Stimulated activated CD8-positive, alpha-beta memory T cell treated with anti-CD3 and anti-CD28 coated beads, Interleukin-4, amount 100 ng/mL, for 24 hours (primary cell): ENCODE measurements around the gene EMP3.

ENCODE experiments used
- DNase-seq: peaks from one replicate; pipeline ENCODE4 v3.0.0-alpha.2; 2020; ENCODE audit warnings: low read depth

The EMP3 gene

DNA sequence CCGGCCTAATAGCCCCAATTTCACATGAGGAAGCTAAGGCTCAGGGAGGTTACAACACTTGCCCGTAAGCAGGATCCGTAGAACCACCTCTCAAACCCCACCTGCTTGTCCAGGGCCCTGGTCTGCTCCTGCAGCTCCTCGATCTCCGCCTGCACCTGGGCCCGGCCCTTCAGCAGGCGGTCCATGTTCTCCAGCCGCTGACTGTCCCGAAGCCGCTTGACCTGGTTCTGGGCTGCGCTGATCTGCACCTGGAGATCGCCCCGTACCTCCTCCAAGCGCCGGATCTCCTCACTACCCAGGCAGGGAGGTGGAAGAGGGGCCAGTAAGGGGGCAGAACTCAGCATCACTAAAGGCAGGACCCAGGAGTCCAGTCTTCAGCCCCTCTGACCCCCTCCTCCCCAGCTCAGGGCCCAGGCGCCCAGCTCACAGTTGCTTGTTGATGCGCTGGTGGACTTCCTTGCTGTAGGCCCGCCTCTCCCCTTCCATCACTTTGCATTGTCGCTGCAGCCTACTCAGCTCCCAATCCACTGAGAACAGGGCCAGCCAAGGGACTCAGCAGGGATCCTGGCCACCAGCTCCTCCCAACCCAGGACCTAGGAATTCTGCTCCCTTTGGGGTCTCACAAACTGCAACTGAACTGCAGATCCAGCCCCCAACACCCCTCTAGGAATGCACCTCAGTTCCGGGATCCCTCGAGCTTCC, 6.9 kb upstream of the EMP3 start:
- no peak for DNase-seq

DNA sequence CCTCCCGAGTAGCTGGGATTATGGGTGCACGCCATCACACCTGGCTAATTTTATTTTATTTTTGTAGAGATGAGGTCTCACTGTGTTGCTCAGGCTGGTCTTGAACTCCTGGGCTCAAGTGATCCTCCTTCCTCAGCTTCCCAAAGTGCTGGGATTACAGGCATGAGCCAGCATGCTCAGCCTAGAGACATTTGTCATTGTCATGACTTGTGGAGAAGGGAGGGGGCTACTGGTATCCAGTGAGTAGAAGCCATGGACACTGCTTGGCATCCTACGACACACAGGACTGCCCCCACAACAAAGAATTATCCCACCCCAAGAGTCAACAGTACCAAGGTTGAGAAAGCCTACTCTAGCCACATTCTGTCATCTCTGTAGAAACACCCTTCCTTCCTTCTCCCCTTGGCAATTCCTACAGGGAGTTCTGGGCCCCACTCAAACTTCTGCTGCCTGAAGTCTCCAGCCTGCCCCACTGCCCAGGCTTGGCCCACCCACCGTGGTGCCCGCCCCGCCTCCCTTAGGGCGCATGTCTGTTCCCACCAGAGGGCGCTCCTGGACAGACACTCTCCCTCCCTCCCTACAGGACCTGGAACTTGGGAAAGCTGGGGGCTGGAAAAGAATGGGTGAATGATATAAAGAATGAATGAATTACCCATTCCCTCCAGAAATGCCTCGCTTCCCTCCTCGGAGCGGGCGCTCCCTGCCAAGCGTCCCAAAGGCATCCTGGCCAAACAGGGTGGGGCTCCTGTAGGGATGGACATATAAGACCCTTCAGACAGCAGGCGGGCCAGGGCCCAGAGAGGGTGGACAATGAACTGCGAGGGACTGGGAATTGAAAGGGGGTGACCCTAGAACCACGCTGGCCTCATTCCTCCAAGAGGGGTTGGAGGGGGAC, 5.5 kb upstream of the EMP3 start:
- peak; percentile 69 for DNase-seq

DNA sequence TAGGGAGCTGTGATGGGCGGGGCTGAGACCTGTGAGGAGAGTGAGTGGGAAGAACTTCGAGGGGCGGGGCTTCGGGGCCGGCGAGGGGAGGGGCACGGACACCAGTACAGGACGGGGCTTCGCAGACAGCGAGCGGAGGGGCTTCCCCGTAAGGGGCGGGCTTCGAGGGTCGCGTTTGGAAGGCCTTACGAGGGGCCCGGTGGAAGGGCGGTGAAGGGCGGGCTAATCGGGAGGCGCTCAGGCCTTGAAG, 4.1 kb upstream of the EMP3 start:
- DNase-seq = peak; percentile 92

DNA sequence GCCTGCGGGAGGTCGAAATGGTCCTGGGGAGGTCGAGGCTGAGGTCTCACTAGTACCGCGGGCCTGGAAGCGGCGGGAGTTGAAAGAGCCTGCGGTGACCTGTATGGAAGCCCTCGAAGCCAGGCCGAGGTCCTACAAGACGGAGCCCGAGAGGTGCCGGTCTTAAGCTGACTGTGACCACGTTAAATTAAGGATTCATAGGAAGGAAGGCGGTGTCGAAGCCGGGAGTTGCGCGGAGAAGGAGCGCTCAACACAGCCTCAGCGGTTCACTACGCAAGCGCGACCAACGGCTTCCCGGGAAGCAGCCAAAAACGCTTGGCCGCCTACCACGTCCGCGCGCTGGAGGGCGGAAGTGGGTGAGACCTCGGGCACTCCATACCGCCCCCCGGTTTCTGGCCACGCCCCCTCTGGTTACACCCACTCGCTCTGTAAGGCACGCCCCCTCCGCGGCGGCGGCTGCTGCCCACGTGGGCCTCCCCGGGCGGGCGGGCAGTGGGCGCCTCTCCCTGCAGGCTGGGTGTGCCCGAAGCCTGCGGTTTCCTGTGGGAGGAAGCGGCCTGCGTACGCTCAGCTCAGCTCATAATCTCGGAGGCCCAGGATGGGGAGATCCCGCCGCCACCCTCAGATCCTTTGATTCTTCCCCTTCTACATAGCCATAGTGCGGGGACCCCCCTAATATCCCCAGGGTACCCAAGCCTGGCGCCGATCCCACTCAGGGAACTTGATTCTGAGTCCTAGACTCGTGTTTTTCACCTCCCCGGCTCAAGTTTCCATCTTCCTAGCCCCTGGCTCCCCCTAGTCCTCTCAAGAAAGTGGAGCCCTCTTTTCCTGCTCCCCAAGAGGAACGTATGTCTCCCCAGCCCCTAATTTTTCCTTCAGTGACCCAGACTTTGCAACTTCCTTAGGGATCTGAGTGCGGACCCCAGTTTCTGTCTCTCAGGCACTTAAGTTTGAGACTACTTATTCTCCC, 3.4 kb upstream of the EMP3 start:
- peak; percentile 97 for DNase-seq

DNA sequence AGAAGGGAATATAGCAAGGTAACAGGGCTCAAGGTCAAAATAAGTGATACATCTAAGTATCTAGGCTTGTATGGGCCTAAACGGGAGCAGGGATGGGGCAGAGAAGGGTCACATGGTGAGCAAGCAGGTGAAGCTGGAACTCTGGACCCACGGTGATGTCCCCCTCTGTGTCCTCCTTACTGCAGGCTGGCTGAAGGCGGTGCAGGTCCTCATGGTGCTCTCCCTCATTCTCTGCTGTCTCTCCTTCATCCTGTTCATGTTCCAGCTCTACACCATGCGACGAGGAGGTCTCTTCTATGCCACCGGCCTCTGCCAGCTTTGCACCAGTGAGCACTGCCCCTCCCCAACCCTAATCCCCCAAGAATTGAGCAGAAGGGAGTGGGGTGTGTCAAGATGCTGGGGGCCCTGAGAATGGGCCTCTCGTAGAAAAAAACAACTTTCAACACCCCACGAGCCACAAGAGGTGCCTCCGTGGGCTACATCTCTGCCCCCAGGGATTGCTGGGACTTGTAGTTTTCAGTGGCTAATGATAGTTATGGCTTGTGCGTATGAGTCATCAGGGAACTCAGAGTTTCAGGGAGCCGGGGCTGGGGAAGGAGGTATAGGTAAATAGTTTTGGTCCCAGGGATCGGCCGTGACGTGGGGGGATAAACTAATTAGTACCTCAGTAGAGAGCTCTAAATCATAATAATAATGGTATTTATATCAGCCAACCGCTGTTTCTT, 4.0 kb downstream of the EMP3 start:
- peak; percentile 16 for DNase-seq

DNA sequence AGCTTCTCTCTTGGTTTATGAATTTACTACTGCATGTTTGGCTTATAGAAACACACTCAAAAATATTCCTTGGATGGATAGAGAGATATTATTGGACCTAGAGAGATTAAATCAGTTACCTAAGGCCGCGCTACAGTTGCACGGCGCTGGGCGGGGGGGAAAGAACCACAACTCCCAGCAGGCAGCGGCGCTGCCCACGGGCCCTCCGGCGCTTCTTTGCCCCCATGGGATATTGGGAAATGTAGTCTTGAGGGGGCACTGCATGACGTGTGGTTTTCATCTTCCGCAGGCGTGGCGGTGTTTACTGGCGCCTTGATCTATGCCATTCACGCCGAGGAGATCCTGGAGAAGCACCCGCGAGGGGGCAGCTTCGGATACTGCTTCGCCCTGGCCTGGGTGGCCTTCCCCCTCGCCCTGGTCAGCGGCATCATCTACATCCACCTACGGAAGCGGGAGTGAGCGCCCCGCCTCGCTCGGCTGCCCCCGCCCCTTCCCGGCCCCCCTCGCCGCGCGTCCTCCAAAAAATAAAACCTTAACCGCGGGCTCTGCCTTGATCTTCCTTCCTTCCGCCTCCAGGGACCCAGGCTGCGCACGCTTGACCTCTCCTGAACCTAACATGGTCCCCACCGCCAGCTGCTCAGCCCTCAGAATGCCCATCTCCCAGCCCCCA, 4.8 kb downstream of the EMP3 start:
- peak; percentile 71 for DNase-seq

DNA sequence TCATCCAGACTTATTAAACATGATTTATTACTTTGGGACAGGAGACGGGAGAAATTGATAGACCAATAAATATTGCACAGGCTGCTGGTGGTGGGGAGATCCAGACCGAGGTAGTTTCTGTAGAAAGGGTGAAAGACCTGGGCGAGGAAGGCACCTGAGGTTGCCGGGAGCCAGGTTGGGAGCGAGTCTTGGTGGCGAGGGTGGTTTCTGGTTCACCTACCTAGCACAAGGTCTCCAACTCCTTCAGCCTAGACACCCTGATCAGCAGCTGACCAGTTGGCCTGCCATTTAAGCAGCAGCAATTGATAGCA, 7.0 kb downstream of the EMP3 start:
- no peak for DNase-seq

DNA sequence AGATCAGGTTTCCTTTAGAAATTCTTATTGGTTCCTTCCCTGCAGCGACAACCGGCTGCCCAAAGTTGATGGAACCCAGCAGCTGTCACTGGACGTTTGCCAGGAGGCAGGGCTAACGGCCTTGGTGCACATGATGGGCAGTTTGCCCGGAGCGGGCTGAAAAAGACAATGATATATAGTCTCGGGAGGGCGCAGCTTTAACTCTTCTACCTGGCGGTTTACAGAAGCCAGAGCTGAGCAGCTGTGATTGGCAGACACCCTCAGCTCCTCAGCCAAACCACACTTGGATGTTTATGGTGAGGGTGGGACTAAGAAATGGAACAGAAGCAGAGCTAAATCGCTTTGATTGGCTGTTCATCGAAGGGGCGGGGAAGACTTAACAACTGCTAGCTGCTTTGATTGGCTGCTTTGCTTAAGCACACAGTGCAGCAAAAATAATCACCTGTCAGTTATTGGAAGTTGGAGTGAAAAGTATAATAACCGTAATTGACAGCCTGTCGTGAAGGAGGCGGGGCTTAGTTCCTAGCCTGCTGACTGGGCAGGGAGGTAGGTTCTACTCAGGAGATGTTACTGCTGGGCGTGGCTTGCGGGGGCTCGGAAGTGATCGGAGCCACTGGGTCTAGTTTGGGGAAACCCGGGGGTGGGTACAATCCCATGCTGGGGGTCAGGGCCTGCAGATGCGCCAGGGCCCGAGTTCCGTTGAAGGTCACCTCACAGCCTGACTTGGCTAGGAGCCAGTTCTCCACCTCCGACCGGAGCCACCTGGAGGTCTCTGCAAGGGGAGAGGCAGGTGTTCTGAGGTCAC, 7.5 kb downstream of the EMP3 start:
- peak; percentile 74 for DNase-seq

DNA sequence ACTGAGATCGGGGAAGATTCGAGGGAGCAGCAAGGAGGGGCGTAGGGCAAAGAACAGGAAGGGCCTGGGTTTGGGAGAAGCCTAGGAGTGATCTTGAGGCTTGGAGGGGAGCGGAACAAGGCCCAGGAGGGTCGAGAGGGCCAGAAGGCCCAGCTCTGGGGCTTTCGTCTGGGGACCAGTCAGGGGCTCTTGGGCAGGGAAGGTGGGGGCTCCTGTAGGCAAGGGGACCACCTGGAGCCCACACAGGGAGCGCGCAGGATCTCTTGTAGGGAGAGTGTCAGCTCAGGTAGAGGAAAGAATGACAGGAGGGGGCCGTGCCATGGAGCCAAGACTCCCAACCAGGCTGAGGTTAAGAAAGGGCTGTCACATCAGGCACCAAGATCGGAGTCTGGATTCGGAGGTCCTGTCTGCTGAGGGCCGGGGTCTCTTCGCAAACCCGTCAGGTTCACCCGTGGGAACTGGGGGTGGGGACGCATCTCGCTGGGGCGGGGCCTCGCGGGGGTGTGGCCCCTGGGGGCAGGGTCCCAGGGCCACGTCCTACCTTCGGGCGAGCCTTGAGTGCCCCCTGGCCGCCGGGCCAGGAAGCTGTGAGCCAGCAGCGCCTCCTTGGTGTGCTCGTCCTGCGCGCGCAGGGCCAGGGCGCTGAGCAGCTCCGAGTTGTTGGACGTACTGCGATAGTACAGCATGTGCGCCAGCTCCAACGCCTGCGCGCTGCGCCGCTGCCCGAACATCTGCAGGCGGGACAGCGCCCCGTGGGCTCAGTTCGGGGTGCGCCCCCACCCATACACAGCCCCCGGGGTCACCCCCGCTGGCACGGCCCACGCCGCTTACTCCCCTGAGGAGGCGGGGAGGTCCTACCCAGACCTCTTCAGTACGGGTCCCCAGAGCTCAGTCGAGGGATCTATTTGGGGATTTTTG, 8.4 kb downstream of the EMP3 start:
- DNase-seq = peak; percentile 87

DNA sequence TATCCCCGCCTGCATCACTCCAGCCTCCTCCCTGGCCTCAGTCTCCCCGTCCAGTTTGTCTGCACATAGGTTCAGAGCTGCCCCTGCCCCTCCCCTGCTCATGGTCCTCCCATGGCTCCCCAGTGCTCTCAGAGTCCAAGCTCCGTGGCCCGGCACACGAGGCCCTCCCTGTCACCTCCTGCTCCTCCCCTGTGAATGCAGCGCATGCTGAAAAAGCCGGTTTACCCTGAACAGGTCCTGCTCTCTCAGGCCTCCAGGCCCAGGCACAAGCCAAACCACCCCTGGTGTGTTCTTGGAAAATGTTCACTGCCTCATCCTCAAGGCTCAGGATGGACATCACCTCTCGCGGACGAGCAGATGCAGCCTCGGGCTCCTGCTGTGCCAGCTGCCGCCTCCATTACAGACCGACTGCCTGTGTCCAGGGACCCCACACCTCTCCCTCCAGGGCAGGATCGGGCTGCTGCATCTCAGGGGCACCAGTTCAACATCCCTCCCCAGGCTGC, 13.0 kb downstream of the EMP3 start:
- no peak for DNase-seq

DNA sequence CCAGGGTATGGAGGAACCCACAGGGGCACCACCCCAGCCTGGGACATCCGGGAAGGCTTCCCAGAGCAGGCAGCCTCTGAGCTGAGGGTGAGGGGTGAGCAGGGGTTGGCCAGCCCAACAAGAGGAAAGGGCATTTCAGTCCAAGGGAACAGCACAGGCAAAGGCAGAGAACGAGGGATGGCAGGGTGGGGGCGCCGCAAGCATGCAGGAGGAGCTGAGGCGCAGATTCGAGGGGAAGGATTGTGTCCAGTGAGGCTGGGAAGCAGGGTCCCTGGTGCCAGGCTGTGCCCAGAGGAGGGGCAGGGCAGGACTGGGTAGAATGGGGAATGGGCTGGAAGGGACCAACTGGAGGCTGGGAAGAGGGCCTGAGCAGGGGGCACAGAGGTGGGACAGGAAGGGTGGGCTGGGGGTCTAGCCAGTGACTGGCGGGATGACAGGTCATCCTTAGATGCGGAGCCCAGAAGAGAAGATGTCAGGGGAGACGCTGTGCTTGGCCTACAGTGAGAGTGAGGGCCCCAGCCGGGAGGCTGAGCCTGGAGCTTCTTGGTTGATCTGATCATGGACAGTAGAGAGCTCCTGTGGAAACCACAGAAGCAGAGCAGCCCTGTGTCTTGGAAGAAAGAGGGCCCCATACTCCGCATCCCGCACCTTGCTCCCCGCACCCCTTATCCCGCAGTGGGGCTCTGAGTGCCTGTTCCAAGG, 13.6 kb downstream of the EMP3 start:
- no peak for DNase-seq

DNA sequence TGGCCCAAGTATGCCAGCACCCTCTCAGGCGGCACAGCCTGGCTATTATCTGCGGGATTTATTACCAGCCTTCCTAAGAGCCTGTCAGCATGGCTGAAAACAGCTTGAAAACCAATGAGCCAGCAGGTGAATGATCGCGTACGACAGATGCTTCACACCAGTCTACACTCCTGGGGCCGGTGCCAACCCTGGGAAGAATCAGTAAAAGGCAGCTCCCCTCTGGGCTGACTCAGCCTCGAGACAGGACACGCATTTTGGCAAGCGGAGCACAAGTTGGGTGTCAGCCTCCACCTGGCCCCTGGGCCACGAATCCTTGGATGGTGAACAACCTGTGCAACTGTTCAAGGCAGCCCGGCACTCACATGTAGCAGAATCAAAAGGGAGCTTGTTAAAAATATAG, 15.6 kb downstream of the EMP3 start:
- no peak for DNase-seq

DNA sequence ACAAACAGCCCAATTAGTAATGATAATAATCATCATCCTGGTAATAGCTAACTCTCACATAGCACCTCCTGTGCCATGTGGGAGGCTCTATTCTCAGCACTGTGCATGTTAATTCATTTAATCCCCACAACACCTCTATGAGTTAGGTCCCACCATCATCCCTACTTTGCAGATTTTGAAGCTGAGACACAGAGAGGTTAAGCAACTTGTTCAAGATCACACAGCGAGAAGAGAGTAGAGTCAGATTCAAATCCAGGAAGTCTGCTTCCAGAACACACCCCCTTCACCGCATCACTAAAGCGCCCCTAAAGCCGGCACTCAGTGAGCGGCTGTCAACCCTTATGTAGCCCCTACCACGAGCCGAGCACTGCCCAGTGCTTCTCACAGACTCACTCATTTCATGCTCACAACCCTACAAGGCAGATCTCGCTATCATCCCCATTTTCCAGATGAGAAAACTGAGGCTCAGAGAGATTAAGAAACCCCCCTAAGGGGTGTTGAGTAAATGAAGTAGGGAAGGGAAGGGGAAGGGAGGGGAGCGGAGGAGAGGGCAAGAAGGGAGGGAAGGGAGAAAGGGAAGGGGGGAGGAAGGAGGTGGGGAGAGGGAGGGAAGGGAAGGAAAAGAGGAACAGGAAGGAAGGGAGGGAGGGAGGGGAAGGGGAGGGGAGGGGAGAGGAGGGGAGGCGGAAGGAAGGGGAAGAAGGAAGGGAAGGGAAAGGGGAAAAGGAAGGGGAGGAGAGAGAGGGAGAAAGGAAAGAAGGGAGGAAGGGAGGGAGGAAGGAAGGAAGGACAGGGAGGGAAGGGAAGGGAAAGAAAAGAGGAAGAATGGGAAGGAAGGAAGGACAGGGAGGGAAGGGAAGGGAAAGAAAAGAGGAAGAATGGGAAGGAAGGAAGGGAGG, 16.4 kb downstream of the EMP3 start:
- no peak for DNase-seq

DNA sequence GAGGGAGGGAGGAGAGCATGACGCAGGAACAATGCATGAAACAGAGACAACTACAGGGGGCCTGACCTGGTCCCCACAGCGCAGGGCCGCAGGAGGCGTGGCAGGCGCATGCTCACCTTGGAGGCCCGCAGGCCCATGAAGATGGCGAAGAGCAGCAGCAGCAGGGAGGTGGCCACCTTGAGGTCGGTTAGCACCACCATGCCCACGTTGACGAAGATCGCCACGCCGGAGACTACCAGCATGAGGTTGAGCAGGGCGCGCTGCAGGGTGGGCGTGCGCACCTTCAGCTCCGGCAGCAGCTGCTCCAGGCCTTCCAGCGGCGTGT, 17.0 kb downstream of the EMP3 start:
- no peak for DNase-seq

DNA sequence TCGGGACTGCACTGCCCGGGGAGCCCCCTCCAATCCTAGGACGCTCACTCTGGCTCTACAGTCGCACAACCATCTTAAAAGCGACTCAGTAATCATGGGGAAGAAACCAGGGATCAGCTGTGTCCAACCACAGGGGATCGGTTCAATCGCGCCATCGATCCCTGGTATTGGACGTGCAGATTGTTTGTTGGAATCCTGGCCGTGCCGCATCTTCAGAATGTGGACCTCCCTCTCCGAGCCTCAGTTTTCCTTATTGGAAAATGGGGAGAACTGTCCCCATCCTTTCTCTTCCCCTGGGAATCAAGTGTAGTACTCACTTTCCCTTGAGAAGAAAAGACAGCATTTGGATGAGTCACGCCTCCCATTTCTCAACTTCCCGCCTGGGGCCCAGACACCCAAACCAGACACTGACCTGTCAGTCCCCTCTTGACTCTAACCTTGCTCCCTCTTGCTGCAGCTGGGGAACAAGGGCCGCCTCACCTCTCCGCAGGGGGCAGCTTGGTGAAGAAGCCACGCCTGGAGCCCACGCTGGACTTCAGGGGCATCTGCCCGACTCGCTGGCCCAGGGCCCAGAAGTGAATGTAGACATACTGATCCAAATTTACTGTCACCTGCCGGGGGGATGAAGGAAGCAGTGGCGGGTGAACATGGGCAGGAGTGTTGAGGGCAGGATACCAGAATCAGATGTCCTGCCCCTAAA, 17.6 kb downstream of the EMP3 start:
- no peak for DNase-seq

DNA sequence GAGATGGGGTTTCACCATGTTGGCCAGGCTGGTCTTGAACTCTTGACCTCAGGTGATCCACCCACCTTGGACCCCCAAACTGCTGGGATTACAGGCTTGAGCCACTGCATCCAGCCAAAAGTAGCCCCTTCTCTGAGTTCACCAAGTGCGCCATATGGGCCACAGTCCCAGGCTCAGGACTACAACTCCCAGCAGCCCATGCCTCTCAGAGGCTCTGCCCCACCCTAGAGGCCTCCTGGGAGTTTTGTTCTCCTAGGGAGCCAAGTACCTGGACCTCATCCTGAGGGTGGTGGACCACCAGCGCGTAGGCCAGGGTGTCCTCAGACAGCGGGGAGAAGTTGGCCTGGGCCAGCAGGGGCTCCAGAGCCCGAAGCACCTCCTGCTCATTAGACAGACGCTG, 19.5 kb downstream of the EMP3 start:
- no peak for DNase-seq

DNA sequence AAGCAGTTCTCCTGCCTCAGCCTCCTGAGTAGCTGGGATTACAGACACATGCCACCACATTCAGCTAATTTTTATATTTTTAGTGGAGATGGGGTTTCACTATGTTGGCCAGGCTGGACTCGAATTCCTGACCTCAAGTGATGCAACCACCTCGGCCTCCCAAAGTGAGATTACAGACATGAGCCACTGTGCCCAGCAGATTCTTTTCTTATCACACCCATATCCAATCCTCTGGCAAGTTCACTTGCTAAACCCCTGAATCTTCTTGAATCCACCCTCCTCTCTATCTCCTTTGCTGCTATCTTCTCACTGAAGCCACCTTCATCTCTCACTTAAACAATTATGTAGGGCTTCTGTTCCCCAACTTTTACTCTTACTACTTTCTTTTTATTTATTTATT, 20.8 kb downstream of the EMP3 start:
- no peak for DNase-seq
